Activated CD8-positive, alpha-beta memory T cell treated with anti-CD3 and anti-CD28 coated beads, Interleukin-2, amount 50 U/mL, for 1 hour (primary cell): Measurements from ENCODE around the gene CTAGE8.
"Not testable (repeated sequence)": the region's sequence is repeated elsewhere in the genome, so short reads cannot be mapped to it uniquely, and the experiment has no call there.

Experiments used
- DNase-seq: peaks from one replicate; pipeline ENCODE4 v3.0.0-alpha.2; 2020; ENCODE audit errors: extremely low read depth

The CTAGE8 gene, protein sequence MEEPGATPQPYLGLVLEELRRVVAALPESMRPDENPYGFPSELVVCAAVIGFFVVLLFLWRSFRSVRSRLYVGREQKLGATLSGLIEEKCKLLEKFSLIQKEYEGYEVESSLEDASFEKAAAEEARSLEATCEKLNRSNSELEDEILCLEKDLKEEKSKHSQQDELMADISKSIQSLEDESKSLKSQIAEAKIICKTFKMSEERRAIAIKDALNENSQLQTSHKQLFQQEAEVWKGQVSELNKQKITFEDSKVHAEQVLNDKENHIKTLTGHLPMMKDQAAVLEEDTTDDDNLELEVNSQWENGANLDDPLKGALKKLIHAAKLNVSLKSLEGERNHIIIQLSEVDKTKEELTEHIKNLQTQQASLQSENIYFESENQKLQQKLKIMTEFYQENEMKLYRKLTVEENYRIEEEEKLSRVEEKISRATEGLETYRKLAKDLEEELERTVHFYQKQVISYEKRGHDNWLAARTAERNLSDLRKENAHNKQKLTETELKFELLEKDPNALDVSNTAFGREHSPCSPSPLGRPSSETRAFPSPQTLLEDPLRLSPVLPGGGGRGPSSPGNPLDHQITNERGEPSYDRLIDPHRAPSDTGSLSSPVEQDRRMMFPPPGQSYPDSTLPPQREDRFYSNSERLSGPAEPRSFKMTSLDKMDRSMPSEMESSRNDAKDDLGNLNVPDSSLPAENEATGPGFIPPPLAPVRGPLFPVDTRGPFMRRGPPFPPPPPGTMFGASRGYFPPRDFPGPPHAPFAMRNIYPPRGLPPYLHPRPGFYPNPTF

GRCh38 chr7:144269188-144269587 is at the start of gene CTAGE8:
Gene CTAGE8, minus strand, starts transcription at chr7:144269288. Its CDS starts 38 bp downstream, at chr7:144269250.
- DNase-seq, result not testable (repeated sequence)

GRCh38 chr7:144317537-144317936 is 48.4 kb upstream of the CTAGE8 start:
- not testable (repeated sequence) for DNase-seq

- DNase-seq, result not testable (repeated sequence)
Observed at GRCh38 chr7:144311872-144312469, 42.9 kb upstream of the CTAGE8 start, which contains the start of gene OR2A1. Gene OR2A1, plus strand, starts transcription at chr7:144312419. Its CDS starts 5,706 bp downstream, at chr7:144318125.

DNA sequence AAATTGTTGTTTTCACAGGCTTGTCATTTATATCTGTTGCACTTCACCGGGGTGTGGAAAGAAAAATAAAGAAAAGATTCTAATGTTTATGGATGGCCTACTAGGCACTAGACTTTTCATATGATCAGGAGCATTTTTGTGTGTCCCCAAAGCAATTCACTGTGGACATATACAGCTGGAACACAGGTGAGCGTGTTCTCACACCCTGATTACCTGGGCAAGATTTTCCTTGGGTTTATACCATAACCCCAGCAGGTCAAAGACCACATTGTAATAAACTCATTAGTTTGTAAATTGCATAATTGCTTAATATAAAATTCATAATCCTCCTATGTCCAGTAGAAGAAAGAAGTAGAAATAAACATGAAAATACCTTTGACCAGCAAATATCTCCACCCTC is 42.1 kb upstream of the CTAGE8 start:
- DNase-seq, result not testable (repeated sequence)

- not testable (repeated sequence) for DNase-seq
Observed at GRCh38 chr7:144309702-144310101, 40.6 kb upstream of the CTAGE8 start.

DNA sequence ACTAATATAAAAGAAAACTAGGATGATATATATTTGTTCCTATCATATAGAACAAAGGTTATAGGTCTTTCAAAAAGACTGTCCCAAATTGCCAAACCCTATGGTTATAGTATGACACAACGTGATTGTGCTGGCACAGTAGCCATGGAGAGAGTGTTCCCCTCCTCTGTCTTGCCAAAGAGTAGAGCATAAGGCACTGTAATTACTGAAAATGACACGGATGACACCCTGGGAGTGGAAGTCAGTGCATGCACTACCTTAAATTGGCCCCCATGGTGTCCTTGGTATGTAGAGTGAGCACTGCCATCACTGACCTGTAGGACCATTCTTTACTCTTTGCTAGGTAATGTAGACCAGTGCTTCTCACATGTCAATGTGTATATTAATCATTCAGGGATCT is 36.1 kb upstream of the CTAGE8 start:
- not testable (repeated sequence) for DNase-seq

- DNase-seq, result not testable (repeated sequence)
Observed at GRCh38 chr7:144303607-144304006, 34.5 kb upstream of the CTAGE8 start.

DNA sequence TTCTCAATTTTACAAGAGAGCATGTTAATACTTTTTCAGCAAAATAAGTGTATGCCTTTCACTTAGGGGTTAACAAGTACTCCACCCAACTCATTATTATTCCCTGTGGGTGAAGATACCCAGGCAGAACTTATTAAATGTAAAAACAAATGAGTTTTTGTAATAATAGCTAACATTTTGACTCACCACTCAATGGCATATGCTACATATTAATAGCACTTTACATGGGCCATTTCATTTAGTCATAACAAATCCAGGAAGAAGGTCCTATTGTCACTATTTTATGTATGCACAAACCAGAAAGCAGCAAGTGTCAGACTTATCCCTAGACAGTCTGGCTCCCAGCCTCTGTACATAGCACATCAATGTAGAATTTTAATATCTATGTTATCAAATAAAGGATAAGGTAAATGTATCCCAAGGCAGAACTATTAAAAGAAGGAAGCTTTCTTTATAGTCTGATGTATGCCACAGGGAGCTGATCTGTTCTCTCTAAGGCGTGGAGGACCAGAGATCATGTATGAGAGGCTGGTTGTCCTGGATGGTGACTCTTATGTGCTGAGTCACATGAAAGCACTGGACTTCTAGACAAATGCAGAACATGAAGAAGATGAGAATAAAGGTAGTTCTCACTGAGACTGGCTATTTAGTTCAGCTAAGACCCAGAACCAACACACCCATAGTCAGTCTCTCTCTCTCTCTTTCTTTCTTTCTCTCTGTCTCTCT is 33.7 kb upstream of the CTAGE8 start:
- not testable (repeated sequence) for DNase-seq

- DNase-seq, result not testable (repeated sequence)
Observed at GRCh38 chr7:144293794-144294499, 24.9 kb upstream of the CTAGE8 start.

GRCh38 chr7:144292384-144293161 is 23.5 kb upstream of the CTAGE8 start:
- not testable (repeated sequence) for DNase-seq

DNA sequence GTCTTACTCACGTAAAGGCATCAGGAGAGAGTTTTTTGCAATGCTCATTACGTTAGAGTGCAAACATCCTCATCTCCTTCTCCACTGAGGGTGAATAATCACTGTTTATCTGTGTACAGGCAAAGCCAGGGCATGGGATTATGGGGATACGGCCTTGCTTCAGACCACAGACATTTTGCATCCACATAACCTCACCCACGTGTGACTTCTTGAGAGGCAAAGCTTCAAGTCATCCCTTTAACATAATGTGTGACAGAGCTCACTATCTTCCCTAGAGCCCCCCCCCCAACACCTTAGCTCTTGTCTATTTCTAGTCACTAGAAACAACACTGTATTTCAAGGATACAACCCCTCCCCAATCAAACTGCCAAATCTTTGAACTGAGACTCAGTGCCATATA is 22.5 kb upstream of the CTAGE8 start:
- not testable (repeated sequence) for DNase-seq

- not testable (repeated sequence) for DNase-seq
Observed at GRCh38 chr7:144287171-144287784, 18.2 kb upstream of the CTAGE8 start.

- not testable (repeated sequence) for DNase-seq
Observed at GRCh38 chr7:144283716-144284115, 14.6 kb upstream of the CTAGE8 start.

DNA sequence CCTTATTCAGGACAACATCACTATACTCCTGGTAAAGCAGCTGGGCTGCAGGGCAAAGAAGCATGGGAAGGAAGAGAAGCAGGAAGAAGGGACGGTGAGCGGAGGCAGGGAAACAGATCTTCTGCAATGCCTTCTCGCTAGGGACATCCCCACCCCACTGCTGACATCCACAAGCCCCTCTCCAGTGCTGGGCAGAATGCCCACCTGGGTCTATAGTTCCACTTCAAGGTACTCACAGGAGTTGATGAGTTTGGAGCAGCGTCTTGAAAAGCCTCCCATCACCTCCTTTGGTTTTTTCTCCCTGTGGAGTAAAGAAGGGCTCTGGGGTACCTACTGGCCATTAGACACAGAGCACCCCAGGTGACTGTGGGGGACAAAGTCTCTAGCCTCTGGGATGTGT is 13.4 kb upstream of the CTAGE8 start:
- not testable (repeated sequence) for DNase-seq

DNA sequence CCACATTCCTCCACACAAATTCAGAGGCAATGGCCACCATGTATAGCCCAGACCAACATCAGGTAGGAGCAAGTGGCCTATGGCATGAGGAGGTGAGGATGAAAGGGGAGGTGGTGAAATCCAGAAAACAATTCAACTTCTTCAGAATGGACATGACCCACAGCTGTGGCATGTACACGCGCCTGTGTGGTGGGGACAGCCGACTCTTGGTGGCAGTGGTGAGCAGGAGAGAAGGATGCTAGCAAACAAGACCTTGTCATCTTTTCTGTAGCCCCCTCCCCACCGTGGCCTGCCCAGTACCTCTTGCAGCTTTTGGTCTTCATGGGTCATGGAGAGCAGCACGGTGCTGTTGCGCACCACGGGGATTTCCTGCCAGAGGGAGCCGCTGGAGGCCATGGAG is 12.9 kb upstream of the CTAGE8 start:
- not testable (repeated sequence) for DNase-seq

GRCh38 chr7:144280010-144280409 is 10.9 kb upstream of the CTAGE8 start:
- not testable (repeated sequence) for DNase-seq

- not testable (repeated sequence) for DNase-seq
Observed at GRCh38 chr7:144275281-144275680, 6.2 kb upstream of the CTAGE8 start.

- not testable (repeated sequence) for DNase-seq
Observed at GRCh38 chr7:144264692-144265091, 4.4 kb downstream of the CTAGE8 start, which contains the start of gene OR2A7. Gene OR2A7, minus strand, starts transcription at chr7:144264792. Its CDS starts 5,164 bp downstream, at chr7:144259628.

DNA sequence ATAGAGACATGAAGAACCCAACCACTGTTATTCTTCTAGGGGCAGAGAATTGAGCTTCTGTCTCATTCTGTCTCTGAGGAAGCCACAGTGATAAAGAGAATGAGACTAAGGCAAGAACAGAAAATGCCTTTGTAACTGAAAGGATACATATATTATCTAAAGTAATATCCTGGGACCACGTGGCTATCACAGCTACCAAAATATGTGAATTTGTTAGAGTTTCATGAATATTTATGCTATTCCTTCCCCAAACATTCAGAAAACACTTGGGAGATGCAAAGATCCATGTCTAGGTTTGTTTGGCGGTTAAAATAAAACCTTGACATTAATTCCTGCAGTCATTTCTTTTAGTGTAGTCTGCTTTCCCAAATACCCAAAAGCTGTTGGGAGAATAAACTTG is 7.0 kb downstream of the CTAGE8 start:
- not testable (repeated sequence) for DNase-seq
